CD14-positive monocyte (primary cell): ENCODE measurements around the gene RPS19BP1. TPM values are rescaled to one million over a fixed set of nuclear protein-coding genes. Genes with fewer than 3 reads are reported as not detected.
A peak's percentile ranks its signal among the peaks of the same experiment; 100 is the strongest.

Experiments
- DNase-seq, 3 donors: peaks; one replicate each; pipeline ENCODE4 v3.0.0-alpha.2; 2011 to 2022
- H2AFZ ChIP-seq: 2 replicates; pipeline ENCODE4 v1.6.0; 2012; ENCODE audit warnings: mild to moderate bottlenecking, low read depth, low read length, inconsistent platforms; ENCODE audit not compliant: insufficient read depth, poor library complexity, severe bottlenecking
- H3K27ac ChIP-seq, 2 donors: 1 replicate in 1 of 2; 2 replicates in 1 of 2; pipeline ENCODE4 v1.5.1; 2012 to 2013; ENCODE audit warnings: low read length in 2 of 2, control low read depth in 1 of 2, inconsistent platforms in 1 of 2, low read depth in 1 of 2, mild to moderate bottlenecking in 1 of 2
- H3K27me3 ChIP-seq, 2 donors: one replicate each; pipeline versions ENCODE4 v1.6.0 to v1.6.1; 2011 to 2013; ENCODE audit warnings: low read length in 2 of 2; ENCODE audit not compliant: control insufficient read depth in 2 of 2, insufficient read depth in 2 of 2
- H3K36me3 ChIP-seq, 2 donors: replicated peaks in 1 of 2; 1 replicate in 1 of 2; 2 replicates in 1 of 2; pipeline versions ENCODE4 v1.5.1 to v1.6.1; 2012 to 2013; ENCODE audit warnings: low read length in 2 of 2, control low read depth in 1 of 2, inconsistent platforms in 1 of 2, mild to moderate bottlenecking in 1 of 2; ENCODE audit not compliant: insufficient read depth in 2 of 2, control insufficient read depth in 1 of 2
- H3K4me1 ChIP-seq, 2 donors: 1 replicate in 1 of 2; 2 replicates in 1 of 2; pipeline versions ENCODE4 v1.5.1 to v1.6.1; 2012 to 2013; ENCODE audit warnings: low read length in 2 of 2, control low read depth in 1 of 2, inconsistent platforms in 1 of 2, mild to moderate bottlenecking in 1 of 2, moderate library complexity in 1 of 2; ENCODE audit not compliant: insufficient read depth in 2 of 2, control insufficient read depth in 1 of 2
- H3K4me2 ChIP-seq: replicated peaks from 2 replicates; pipeline ENCODE3; 2012; ENCODE audit warnings: low read length, moderate library complexity, mild to moderate bottlenecking; ENCODE audit not compliant: poor library complexity, severe bottlenecking; ENCODE audit errors: extremely low read depth
- H3K4me3 ChIP-seq, 3 experiments: fragments of 200-600 bp in 1 of 3; sonication (generic) in 1 of 3; replicated peaks in 1 of 3; 1 replicate in 2 of 3; 2 replicates in 1 of 3; pipeline ENCODE4 v1.5.1; 2011 to 2013; ENCODE audit warnings: low read length in 3 of 3, mild to moderate bottlenecking in 3 of 3, control low read depth in 2 of 3, low read depth in 2 of 3, inconsistent platforms in 1 of 3, moderate library complexity in 1 of 3
- H3K79me2 ChIP-seq: 2 replicates; pipeline ENCODE4 v1.6.0; 2012; ENCODE audit warnings: mild to moderate bottlenecking, control low read depth, inconsistent platforms, low read length, moderate library complexity; ENCODE audit not compliant: insufficient read depth
- H3K9ac ChIP-seq: 2 replicates; pipeline ENCODE4 v1.6.0; 2017; ENCODE audit warnings: low read length, mild to moderate bottlenecking; ENCODE audit not compliant: insufficient read depth, poor library complexity, severe bottlenecking
- H3K9me3 ChIP-seq, 2 donors: replicated peaks in 1 of 2; 1 replicate in 1 of 2; 2 replicates in 1 of 2; pipeline versions ENCODE4 v1.5.1 to v1.6.1; 2012 to 2013; ENCODE audit warnings: low read length in 2 of 2, control low read depth in 1 of 2; ENCODE audit not compliant: control insufficient read depth in 1 of 2, insufficient read depth in 1 of 2
- H4K20me1 ChIP-seq: 2 replicates; pipeline ENCODE4 v1.6.0; 2012; ENCODE audit warnings: mild to moderate bottlenecking, low read length, control low read depth, moderate library complexity; ENCODE audit not compliant: insufficient read depth
- H3K27ac Mint-ChIP-seq, 7 donors: one replicate each; pipeline ENCODE4 v1.8.0; 2020; ENCODE audit warnings: mild to moderate bottlenecking in 7 of 7, mixed read lengths in 7 of 7, moderate library complexity in 6 of 7, inconsistent platforms in 2 of 7
- H3K27me3 Mint-ChIP-seq, 3 donors: one replicate each; pipeline ENCODE4 v1.8.0; 2021 to 2022; ENCODE audit warnings: low read depth in 3 of 3, mild to moderate bottlenecking in 3 of 3, mixed read lengths in 3 of 3, moderate library complexity in 3 of 3, inconsistent platforms in 1 of 3
- H3K36me3 Mint-ChIP-seq, 2 donors: one replicate each; pipeline ENCODE4 v1.8.0; 2020; ENCODE audit warnings: mixed read lengths in 2 of 2, inconsistent platforms in 1 of 2, mild to moderate bottlenecking in 1 of 2
- H3K4me1 Mint-ChIP-seq: one replicate; pipeline ENCODE4 v1.8.0; 2020; ENCODE audit warnings: mild to moderate bottlenecking, mixed read lengths
- H3K4me3 Mint-ChIP-seq, 2 donors: one replicate each; pipeline ENCODE4 v1.8.0; 2020; ENCODE audit warnings: mild to moderate bottlenecking in 2 of 2, mixed read lengths in 2 of 2, moderate library complexity in 1 of 2
- H3K9me3 Mint-ChIP-seq, 7 donors: one replicate each; pipeline ENCODE4 v1.8.0; 2020 to 2022; ENCODE audit warnings: mixed read lengths in 7 of 7, mild to moderate bottlenecking in 6 of 7, moderate library complexity in 6 of 7, inconsistent platforms in 2 of 7
- WGBS: methylation state at CpG from one replicate; pipeline ENCODE4 v1.1.5; 2013; ENCODE audit warnings: missing lambda C conversion rate; ENCODE audit not compliant: insufficient coverage; 5-methylcytosine and 5-hydroxymethylcytosine counted together
- intact Hi-C, 2 donors: fragments of 100-400 bp; cut with micrococcal nuclease; formaldehyde crosslinking; loops; one replicate each; pipeline versions ENCODE4 v1.15.0 to v1.15.1; 2023
- polyA plus RNA-seq, 3 donors: library from polyadenylated mRNA; depleted of rRNA in 1 of 3; unstranded in 2 of 3; stranded (reverse) in 1 of 3; fragments of 300-500 nt in 2 of 3; fragments of >200 nt in 1 of 3; fragmentation: Illumina TruSeq in 2 of 3; gene quantifications; 1 replicate in 2 of 3; 2 replicates in 1 of 3; pipeline ENCODE4 v1.2.3, GENCODE V29; 2012 to 2021
- TF ChIP-seq, protein P1 (sequence below): fragments of 200-600 bp; IDR thresholded peaks from one replicate; pipeline ENCODE4 v1.8.0; 2022; ENCODE audit warnings: antibody characterized with exemption, mild to moderate bottlenecking

Gene RPS19BP1
- polyA plus RNA-seq, 3 donors = 59.9 to 106 (median 73.5) TPM

DNA sequence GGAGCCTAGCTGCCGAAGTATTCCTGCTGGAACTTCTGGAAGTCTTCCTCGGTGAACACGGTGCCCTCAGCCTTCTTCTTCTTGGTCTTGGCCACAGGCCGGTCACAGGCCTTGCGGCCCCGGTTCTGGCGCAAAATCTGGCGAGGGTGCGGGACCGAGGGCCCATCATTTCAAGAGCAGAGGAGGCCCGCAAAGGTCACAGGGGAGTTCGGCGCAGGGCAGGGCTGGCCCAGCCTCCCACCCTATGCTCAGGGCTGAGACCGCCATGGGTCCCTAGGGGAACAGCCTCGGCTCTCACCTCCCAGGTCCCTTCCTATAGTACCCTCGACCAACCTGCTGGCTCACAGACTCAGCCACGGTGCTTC, 3.1 kb downstream of the RPS19BP1 start:
- H3K27me3 Mint-ChIP-seq = peaks cover 0 to 3% (median 1%) of the 10 kb centered on the region in 3 donors
- peaks cover 74% of the 10 kb centered on the region for H3K4me1 Mint-ChIP-seq
- TF ChIP-seq, protein P1, sequence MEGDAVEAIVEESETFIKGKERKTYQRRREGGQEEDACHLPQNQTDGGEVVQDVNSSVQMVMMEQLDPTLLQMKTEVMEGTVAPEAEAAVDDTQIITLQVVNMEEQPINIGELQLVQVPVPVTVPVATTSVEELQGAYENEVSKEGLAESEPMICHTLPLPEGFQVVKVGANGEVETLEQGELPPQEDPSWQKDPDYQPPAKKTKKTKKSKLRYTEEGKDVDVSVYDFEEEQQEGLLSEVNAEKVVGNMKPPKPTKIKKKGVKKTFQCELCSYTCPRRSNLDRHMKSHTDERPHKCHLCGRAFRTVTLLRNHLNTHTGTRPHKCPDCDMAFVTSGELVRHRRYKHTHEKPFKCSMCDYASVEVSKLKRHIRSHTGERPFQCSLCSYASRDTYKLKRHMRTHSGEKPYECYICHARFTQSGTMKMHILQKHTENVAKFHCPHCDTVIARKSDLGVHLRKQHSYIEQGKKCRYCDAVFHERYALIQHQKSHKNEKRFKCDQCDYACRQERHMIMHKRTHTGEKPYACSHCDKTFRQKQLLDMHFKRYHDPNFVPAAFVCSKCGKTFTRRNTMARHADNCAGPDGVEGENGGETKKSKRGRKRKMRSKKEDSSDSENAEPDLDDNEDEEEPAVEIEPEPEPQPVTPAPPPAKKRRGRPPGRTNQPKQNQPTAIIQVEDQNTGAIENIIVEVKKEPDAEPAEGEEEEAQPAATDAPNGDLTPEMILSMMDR = peak; percentile 67
- Histone ChIP-seq H3K9me3 (no peaks in the 10 kb centered on the region), H3K9ac (no peak overlapping the region), H3K4me3 (peak overlapping the region in 1 of 3 experiments; percentile 81), H3K4me1 (peaks cover 68 to 84% of the 10 kb centered on the region in 2 donors), H4K20me1 (peaks cover 72% of the 10 kb centered on the region), H3K27me3 (no peaks in the 10 kb centered on the region), H3K27ac (peak overlapping the region; percentile 14 to 21), H3K79me2 (peaks cover 63% of the 10 kb centered on the region), H3K4me2 (peak overlapping the region; percentile 45), H3K36me3 (peaks cover 24 to 44% of the 10 kb centered on the region in 2 donors), H2AFZ (no peak overlapping the region)
- peaks cover 29 to 58% of the 10 kb centered on the region in 2 donors for H3K36me3 Mint-ChIP-seq
- no peak overlapping the region for H3K4me3 Mint-ChIP-seq
- DNase-seq = no peak
- peak overlapping the region in 5 of 7 donors; percentile 73 to 91 (median 73) for H3K27ac Mint-ChIP-seq
- 75% methylated on average over 17 of the region's 17 CpGs for WGBS
- H3K9me3 Mint-ChIP-seq = no peaks in the 10 kb centered on the region
- intact Hi-C loops = loop anchor here (5.0 to 10.0 kb wide), 3 partner anchors 37 to 775 kb away; partner anchors contain the start of gene SUN2 (in 1 of the 2)

DNA sequence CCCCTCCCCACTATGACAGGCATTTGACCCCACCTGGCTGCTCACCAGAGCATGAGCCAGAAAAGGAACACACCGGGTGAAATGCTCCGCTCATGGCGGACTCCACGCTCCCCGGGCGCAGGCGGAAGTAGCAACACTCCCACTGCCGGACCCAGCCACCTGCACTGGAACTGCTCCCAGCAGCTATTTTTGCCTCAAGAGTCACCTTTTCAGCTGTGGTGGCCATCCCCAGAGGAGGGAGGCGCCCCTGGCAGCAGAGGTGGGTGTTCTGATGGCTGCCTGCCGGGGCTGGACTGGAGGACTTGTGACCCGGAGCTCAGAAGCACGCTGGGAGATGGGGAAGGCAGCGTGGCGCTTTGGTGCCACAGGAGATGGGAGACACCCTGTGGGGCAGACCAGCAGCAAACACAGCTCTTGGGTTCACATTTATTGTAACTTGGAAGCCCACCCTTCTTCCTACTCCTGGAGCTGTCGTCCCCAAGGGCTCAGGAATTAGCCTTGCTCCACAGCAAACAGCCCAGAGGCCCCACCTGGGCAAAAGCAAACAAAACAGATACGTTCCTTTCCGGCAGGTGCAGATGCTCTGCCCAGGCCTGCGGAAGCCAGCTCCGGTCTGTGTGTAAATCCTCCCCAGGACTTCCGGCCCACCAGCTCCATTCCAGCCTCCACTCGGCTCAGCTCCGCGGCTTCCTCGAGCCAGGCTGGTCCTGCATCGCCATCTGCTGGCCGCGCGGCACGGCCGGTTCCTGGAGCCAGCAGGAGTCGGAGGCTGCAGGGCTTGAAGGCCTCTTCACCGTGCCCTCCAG, 3.7 kb downstream of the RPS19BP1 start:
- Mint-ChIP-seq H3K4me3 (peak overlapping the region in 1 of 2 donors; percentile 15), H3K27me3 (peaks cover 0 to 1% (median 0%) of the 10 kb centered on the region in 3 donors), H3K36me3 (peaks cover 33 to 64% of the 10 kb centered on the region in 2 donors), H3K27ac (peak overlapping the region in 6 of 7 donors; percentile 25 to 88 (median 77)), H3K9me3 (no peaks in the 10 kb centered on the region), H3K4me1 (peaks cover 76% of the 10 kb centered on the region)
- Histone ChIP-seq H3K9me3 (no peaks in the 10 kb centered on the region), H3K27me3 (no peaks in the 10 kb centered on the region), H3K79me2 (peaks cover 69% of the 10 kb centered on the region), H3K27ac (peak overlapping the region; percentile 21 to 49), H3K4me1 (peaks cover 70 to 88% of the 10 kb centered on the region in 2 donors), H2AFZ (no peak overlapping the region), H3K9ac (no peak overlapping the region), H3K4me3 (peak overlapping the region in 1 of 3 experiments; percentile 81), H3K36me3 (peaks cover 29 to 49% of the 10 kb centered on the region in 2 donors), H3K4me2 (peak overlapping the region; percentile 45), H4K20me1 (peaks cover 77% of the 10 kb centered on the region)
- intact Hi-C loops = loop anchor here (5.0 to 10.0 kb wide), 3 partner anchors 37 to 774 kb away; partner anchors contain the start of gene SUN2 (in 1 of the 2)
- WGBS = 31% methylated on average over 27 of the region's 32 CpGs
- peak; percentile 88 to 92 (median 90) for DNase-seq
- TF ChIP-seq, protein P1 = peak; percentile 99
